HepG2 (cell line): ENCODE measurements around the gene MORC3.

Source experiments
- KAT2B ChIP-seq: fragments of 150-350 bp; IDR thresholded peaks from 2 replicates; pipeline ENCODE4 v1.6.1; 2014; ENCODE audit warnings: low read depth, low read length, borderline replicate concordance
- TF ChIP-seq, protein P1 (sequence below): sonication (generic); formaldehyde crosslinking; IDR thresholded peaks from 2 replicates; pipeline ENCODE4 v1.4.0; 2020; ENCODE audit warnings: missing genetic modification reagents, borderline replicate concordance

DNA sequence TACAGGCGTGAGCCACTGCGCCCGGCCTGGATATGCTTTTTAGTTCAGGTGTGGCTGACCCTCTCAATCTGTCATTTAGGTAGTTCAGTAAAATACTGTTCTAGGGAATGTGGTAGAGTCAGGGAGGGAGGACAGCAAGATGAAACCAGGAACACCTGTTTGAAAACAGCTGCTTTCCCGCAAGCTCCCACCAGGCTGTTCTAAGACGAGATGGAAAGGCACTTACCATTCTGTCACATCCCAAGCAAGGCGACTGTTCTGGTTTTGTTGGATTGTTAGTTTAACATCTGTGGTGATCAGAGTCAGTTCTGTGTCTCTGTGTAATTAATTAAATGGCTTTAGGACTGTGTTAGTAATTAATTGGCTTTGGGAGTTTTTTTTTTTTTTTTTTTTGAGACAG, 68.1 kb downstream of the MORC3 start:
- no peak for TF ChIP-seq KAT2B
- TF ChIP-seq, protein P1, sequence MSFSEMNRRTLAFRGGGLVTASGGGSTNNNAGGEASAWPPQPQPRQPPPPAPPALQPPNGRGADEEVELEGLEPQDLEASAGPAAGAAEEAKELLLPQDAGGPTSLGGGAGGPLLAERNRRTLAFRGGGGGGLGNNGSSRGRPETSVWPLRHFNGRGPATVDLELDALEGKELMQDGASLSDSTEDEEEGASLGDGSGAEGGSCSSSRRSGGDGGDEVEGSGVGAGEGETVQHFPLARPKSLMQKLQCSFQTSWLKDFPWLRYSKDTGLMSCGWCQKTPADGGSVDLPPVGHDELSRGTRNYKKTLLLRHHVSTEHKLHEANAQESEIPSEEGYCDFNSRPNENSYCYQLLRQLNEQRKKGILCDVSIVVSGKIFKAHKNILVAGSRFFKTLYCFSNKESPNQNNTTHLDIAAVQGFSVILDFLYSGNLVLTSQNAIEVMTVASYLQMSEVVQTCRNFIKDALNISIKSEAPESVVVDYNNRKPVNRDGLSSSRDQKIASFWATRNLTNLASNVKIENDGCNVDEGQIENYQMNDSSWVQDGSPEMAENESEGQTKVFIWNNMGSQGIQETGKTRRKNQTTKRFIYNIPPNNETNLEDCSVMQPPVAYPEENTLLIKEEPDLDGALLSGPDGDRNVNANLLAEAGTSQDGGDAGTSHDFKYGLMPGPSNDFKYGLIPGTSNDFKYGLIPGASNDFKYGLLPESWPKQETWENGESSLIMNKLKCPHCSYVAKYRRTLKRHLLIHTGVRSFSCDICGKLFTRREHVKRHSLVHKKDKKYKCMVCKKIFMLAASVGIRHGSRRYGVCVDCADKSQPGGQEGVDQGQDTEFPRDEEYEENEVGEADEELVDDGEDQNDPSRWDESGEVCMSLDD (CRISPR knock-in tag): no peak
